Right lobe of liver (tissue), 6 donors: ENCODE measurements around the gene CENPM. TPM values are rescaled to one million over a fixed set of nuclear protein-coding genes. Genes with fewer than 3 reads are reported as not detected.

Experiments
- ATAC-seq, 4 donors: fragments of 200-7000 bp; cut with Tn5 transposase; one replicate each; pipeline ENCODE4 v1.9.1; 2020; ENCODE audit warnings: mild to moderate bottlenecking in 4 of 4, moderate library complexity in 4 of 4
- DNase-seq, 3 donors: peaks; one replicate each; pipeline ENCODE4 v3.0.0-alpha.2; 2020
- H3K27ac ChIP-seq, 3 donors: fragments of 200-600 bp; one replicate each; pipeline ENCODE4 v1.8.0; 2022
- H3K27me3 ChIP-seq, 2 donors: fragments of 200-600 bp; one replicate each; pipeline ENCODE4 v1.8.0; 2022
- H3K36me3 ChIP-seq, 4 donors: fragments of 200-600 bp; sonication (generic) in 1 of 4; one replicate each; pipeline versions ENCODE4 v1.5.1 to v1.8.0; 2017 to 2022; ENCODE audit warnings: control low read depth in 1 of 4
- H3K4me1 ChIP-seq, 4 donors: fragments of 200-600 bp; sonication (generic) in 1 of 4; one replicate each; pipeline versions ENCODE4 v1.5.1 to v1.8.0; 2017 to 2022; ENCODE audit warnings: control low read depth in 1 of 4
- H3K4me3 ChIP-seq, 3 donors: fragments of 200-600 bp; one replicate each; pipeline ENCODE4 v1.8.0; 2022
- H3K9me3 ChIP-seq, 4 donors: fragments of 200-600 bp; sonication (generic) in 1 of 4; one replicate each; pipeline versions ENCODE4 v1.5.1 to v1.8.0; 2017 to 2022; ENCODE audit warnings: control low read depth in 1 of 4
- POLR2A ChIP-seq: fragments of 450-650 bp; IDR thresholded peaks from one replicate; pipeline ENCODE4 v1.6.1; 2017; ENCODE audit warnings: antibody characterized with exemption, mild to moderate bottlenecking
- WGBS: methylation state at CpG from one replicate; pipeline ENCODE4 v1.1.6; 2018; ENCODE audit warnings: low coverage, low lambda C conversion rate; ENCODE audit not compliant: insufficient coverage; ENCODE audit errors: missing lambda C conversion rate; 5-methylcytosine and 5-hydroxymethylcytosine counted together
- intact Hi-C, 2 donors: fragments of 100-400 bp; cut with DNase I; formaldehyde crosslinking; loops; one replicate each; pipeline versions ENCODE4 v1.11.2 to v1.14.1; 2022
- long read RNA-seq: library from polyadenylated mRNA; unstranded; transcript quantifications from one replicate; pipeline ENCODE4 v2.0.0, GENCODE V29; 2019
- total RNA-seq, 6 experiments: library from RNA; depleted of rRNA in 2 of 6; stranded (reverse); fragments of >200 nt in 2 of 6; fragmentation: NEBNext Ultra II Directional in 3 of 6; extraction: Animal tissue kit (Norgen Biotek cat#: 25700) in 3 of 6; gene quantifications; one replicate each; pipeline versions ENCODE4 v1.1.0 to v1.2.4, GENCODE V29; 2016 to 2023
- TF ChIP-seq, protein P1 (sequence below), 4 donors: fragments of 200-600 bp in 3 of 4; fragments of 450-650 bp in 1 of 4; IDR thresholded peaks; one replicate each; pipeline versions ENCODE4 v1.5.1 to v1.8.0; 2016 to 2022; ENCODE audit warnings: antibody characterized with exemption in 4 of 4, mild to moderate bottlenecking in 2 of 4
- donor health status: DM: no; HTN: yes; CAD: no.
- donor health status: DM: no; HTN: no; CAD: no.
- donor health status: DM: no; HTN: no; CAD: no.
- donor health status: DM: no; HTN: yes; CAD: no.
- donor health status: DM: no; HTN: yes; CAD: no.

CENPM gene
- total RNA-seq, result 1 to 10 TPM in 2 of 6 experiments, under 1 TPM in 2, not detected in 2; 0.29 to 3.7 (median 1.8) TPM
- long read RNA-seq, result 0 reads

- DNase-seq, result peak; percentile 89 to 92 (median 90)
- peak; percentile 97 to 98 (median 97) for ATAC-seq
- Histone ChIP-seq H3K9me3 (no peaks in the 10 kb centered on the region), H3K4me3 (peak within 1 kb of the TSS; percentile 55 to 79 (median 76)), H3K4me1 (peaks cover 0 to 9% (median 0%) of the 10 kb centered on the region in 4 donors), H3K27me3 (no peaks in the 10 kb centered on the region), H3K36me3 (no peaks in the 10 kb centered on the region), H3K27ac (no peak within 1 kb of the TSS)
- intact Hi-C loops, result loop anchor here in 1 of 2 donors (10.0 kb wide), 1 partner anchor 202 kb away; no protein-coding TSS in a partner anchor
- TF ChIP-seq, protein P1, sequence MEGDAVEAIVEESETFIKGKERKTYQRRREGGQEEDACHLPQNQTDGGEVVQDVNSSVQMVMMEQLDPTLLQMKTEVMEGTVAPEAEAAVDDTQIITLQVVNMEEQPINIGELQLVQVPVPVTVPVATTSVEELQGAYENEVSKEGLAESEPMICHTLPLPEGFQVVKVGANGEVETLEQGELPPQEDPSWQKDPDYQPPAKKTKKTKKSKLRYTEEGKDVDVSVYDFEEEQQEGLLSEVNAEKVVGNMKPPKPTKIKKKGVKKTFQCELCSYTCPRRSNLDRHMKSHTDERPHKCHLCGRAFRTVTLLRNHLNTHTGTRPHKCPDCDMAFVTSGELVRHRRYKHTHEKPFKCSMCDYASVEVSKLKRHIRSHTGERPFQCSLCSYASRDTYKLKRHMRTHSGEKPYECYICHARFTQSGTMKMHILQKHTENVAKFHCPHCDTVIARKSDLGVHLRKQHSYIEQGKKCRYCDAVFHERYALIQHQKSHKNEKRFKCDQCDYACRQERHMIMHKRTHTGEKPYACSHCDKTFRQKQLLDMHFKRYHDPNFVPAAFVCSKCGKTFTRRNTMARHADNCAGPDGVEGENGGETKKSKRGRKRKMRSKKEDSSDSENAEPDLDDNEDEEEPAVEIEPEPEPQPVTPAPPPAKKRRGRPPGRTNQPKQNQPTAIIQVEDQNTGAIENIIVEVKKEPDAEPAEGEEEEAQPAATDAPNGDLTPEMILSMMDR (IDR thresholded peaks at IDR 0.05), result no peak
- TF ChIP-seq POLR2A, result no peak
- 2% methylated on average over 30 of the region's 56 CpGs for WGBS
These were observed at the start of gene CENPM for GRCh38 chr22:41946629-41947423. Gene CENPM (minus strand): TSS chr22:41947152. CDS start chr22:41947076, 76 bp downstream.

- Histone ChIP-seq H3K4me1 (peaks cover 0 to 7% (median 0%) of the 10 kb centered on the region in 4 donors), H3K36me3 (no peaks in the 10 kb centered on the region), H3K4me3 (no peak overlapping the region), H3K9me3 (no peaks in the 10 kb centered on the region), H3K27ac (no peak overlapping the region), H3K27me3 (no peaks in the 10 kb centered on the region)
- ATAC-seq (no peak), DNase-seq (no peak)
- 47% methylated on average over 2 of the region's 3 CpGs for WGBS
- intact Hi-C loops, result no loop called here
- TF ChIP-seq, protein P1 (IDR thresholded peaks at IDR 0.05), result no peak
- TF ChIP-seq POLR2A, result no peak
These were observed 48.3 kb upstream of the CENPM start for GRCh38 chr22:41995211-41995610.

DNA sequence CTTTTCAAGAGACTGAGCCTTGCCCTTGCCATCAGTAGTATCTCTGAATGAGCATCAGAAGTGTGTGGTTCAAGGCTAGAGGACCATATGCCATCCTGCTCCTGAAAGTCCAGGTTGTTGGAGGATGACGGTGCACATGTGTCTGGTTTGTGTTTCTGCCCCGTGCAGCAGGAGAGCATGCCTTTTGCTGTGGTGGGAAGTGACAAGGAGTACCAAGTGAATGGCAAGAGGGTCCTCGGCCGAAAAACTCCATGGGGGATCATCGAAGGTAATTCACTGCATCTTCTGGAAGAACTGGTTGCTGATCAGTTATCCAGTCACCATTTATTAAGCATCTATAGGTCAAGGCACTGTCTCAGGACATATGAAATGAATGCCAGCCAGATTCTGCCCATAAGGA is 45.5 kb upstream of the CENPM start:
- no peak for DNase-seq
- intact Hi-C loops, result no loop called here
- TF ChIP-seq, protein P1 (IDR thresholded peaks at IDR 0.05), result no peak
- no peak for TF ChIP-seq POLR2A

GRCh38 chr22:41991111-41991510 is 44.2 kb upstream of the CENPM start:
- peak in 1 of 3 donors; percentile 12 for DNase-seq
- WGBS, result 70% methylated on average over 3 of the region's 7 CpGs
- ATAC-seq, result no peak

More for the DNA sequence above, 45.5 kb upstream of the CENPM start:
- no peak overlapping the region for H3K27ac ChIP-seq
- H3K4me3 ChIP-seq, result no peak overlapping the region
- no peaks in the 10 kb centered on the region for H3K27me3 ChIP-seq
- no peak for ATAC-seq
- WGBS, result 90% methylated on average over 5 of the region's 5 CpGs
- no peaks in the 10 kb centered on the region for H3K4me1 ChIP-seq
- H3K36me3 ChIP-seq, result no peaks in the 10 kb centered on the region
- no peaks in the 10 kb centered on the region for H3K9me3 ChIP-seq

More at GRCh38 chr22:41991111-41991510, 44.2 kb upstream of the CENPM start:
- intact Hi-C loops, result no loop called here
- TF ChIP-seq POLR2A, result no peak
- TF ChIP-seq, protein P1 (IDR thresholded peaks at IDR 0.05), result no peak
- H3K36me3 ChIP-seq, result no peaks in the 10 kb centered on the region
- no peak overlapping the region for H3K4me3 ChIP-seq
- no peaks in the 10 kb centered on the region for H3K4me1 ChIP-seq
- H3K9me3 ChIP-seq, result no peaks in the 10 kb centered on the region
- no peak overlapping the region for H3K27ac ChIP-seq
- no peaks in the 10 kb centered on the region for H3K27me3 ChIP-seq
